Endothelial cell (in vitro differentiated cells): Measurements from ENCODE around the gene ARHGAP32. TPM values are rescaled to one million over a fixed set of nuclear protein-coding genes. Genes with fewer than 3 reads are reported as not detected.

Experiments used
- DNase-seq: peaks from one replicate; pipeline ENCODE4 v3.0.0; 2021; ENCODE audit warnings: low spot score
- H3K27ac Mint-ChIP-seq: one replicate; pipeline ENCODE4 v1.8.0; 2021; ENCODE audit warnings: mixed read lengths, inconsistent platforms; ENCODE audit not compliant: unreplicated experiment
- H3K27me3 Mint-ChIP-seq: one replicate; pipeline ENCODE4 v1.8.0; 2021; ENCODE audit warnings: mild to moderate bottlenecking, moderate library complexity, mixed read lengths, inconsistent platforms; ENCODE audit not compliant: unreplicated experiment
- H3K36me3 Mint-ChIP-seq: one replicate; pipeline ENCODE4 v1.8.0; 2021; ENCODE audit warnings: mild to moderate bottlenecking, low read depth, mixed read lengths, inconsistent platforms; ENCODE audit not compliant: unreplicated experiment
- H3K4me1 Mint-ChIP-seq: one replicate; pipeline ENCODE4 v1.8.0; 2021; ENCODE audit warnings: mild to moderate bottlenecking, mixed read lengths, inconsistent platforms; ENCODE audit not compliant: unreplicated experiment
- H3K4me3 Mint-ChIP-seq: one replicate; pipeline ENCODE4 v1.8.0; 2021; ENCODE audit warnings: mild to moderate bottlenecking, mixed read lengths, inconsistent platforms; ENCODE audit not compliant: unreplicated experiment
- H3K9me3 Mint-ChIP-seq: one replicate; pipeline ENCODE4 v1.8.0; 2021; ENCODE audit warnings: mixed read lengths, inconsistent platforms; ENCODE audit not compliant: unreplicated experiment
- total RNA-seq: library from RNA; stranded (reverse); fragmentation: NEBNext Ultra II Directional; extraction: Animal tissue kit (Norgen Biotek cat#: 25700); gene quantifications from one replicate; pipeline ENCODE4 v1.2.1, GENCODE V29; 2021; ENCODE audit not compliant: unreplicated experiment
- TF ChIP-seq, protein P1 (sequence below): fragments of 200-600 bp; sonication (generic); IDR thresholded peaks from one replicate; pipeline ENCODE4 v1.5.0; 2021; ENCODE audit warnings: antibody characterized with exemption; ENCODE audit not compliant: unreplicated experiment

The ARHGAP32 gene
- total RNA-seq, 1 donor from 2014 or later: 14.5 TPM

DNA sequence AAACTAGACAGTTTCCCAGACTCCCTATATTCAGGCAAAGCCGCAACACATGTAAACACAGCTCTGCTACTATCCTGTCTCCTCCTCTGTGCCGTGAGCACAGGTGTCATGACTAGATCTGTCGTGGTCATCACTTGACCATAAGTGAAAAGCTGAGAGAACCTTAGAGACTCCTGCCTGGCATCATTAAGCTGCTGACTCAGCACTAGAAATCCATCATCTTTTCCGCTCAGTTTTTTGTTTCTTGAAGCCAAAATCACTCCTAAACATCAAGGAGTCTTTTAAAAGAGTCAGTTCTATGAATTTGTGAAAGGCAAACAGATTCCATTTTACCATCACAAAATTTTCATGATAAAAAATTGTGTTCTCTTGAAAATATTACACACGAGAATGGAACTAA, 147.0 kb downstream of the ARHGAP32 start:
- H3K27ac Mint-ChIP-seq: no peak overlapping the region
- TF ChIP-seq, protein P1, sequence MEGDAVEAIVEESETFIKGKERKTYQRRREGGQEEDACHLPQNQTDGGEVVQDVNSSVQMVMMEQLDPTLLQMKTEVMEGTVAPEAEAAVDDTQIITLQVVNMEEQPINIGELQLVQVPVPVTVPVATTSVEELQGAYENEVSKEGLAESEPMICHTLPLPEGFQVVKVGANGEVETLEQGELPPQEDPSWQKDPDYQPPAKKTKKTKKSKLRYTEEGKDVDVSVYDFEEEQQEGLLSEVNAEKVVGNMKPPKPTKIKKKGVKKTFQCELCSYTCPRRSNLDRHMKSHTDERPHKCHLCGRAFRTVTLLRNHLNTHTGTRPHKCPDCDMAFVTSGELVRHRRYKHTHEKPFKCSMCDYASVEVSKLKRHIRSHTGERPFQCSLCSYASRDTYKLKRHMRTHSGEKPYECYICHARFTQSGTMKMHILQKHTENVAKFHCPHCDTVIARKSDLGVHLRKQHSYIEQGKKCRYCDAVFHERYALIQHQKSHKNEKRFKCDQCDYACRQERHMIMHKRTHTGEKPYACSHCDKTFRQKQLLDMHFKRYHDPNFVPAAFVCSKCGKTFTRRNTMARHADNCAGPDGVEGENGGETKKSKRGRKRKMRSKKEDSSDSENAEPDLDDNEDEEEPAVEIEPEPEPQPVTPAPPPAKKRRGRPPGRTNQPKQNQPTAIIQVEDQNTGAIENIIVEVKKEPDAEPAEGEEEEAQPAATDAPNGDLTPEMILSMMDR: no peak
- H3K4me3 Mint-ChIP-seq: no peak overlapping the region
- H3K27me3 Mint-ChIP-seq: peaks cover 1% of the 10 kb centered on the region
- DNase-seq: no peak
- H3K36me3 Mint-ChIP-seq: no peaks in the 10 kb centered on the region
- H3K9me3 Mint-ChIP-seq: no peaks in the 10 kb centered on the region
- H3K4me1 Mint-ChIP-seq: peaks cover 19% of the 10 kb centered on the region

GRCh38 chr11:129042503-129042902, 149.6 kb downstream of the ARHGAP32 start:
- no peak for DNase-seq
- Mint-ChIP-seq H3K27ac (no peak overlapping the region), H3K36me3 (peaks cover 6% of the 10 kb centered on the region), H3K9me3 (no peaks in the 10 kb centered on the region), H3K27me3 (no peaks in the 10 kb centered on the region), H3K4me1 (peaks cover 4% of the 10 kb centered on the region), H3K4me3 (no peak overlapping the region)
- TF ChIP-seq, protein P1: no peak

- TF ChIP-seq, protein P1: no peak
- Mint-ChIP-seq H3K36me3 (peaks cover 6% of the 10 kb centered on the region), H3K4me3 (no peak overlapping the region), H3K27me3 (no peaks in the 10 kb centered on the region), H3K27ac (no peak overlapping the region), H3K9me3 (no peaks in the 10 kb centered on the region), H3K4me1 (no peaks in the 10 kb centered on the region)
- DNase-seq: no peak
Observed at GRCh38 chr11:129041611-129042018, 150.5 kb downstream of the ARHGAP32 start.

DNA sequence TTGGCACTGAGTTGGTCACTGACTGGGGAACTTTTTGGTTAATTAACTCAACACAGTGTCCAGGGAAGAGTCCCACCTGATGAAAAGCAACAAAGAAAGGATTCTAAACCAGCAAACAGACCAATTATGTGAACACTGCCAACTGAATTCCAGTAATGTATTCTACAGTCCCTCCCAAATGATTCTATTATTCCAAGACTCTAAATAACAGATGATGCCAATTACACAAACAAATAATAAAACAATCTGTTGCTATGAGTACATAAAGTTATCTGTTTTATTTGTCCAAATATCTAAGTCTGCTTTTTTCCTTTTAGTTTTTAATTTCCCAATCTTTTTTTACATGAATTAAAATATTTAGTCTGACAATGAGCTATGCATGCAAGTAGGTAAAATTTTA, 151.2 kb downstream of the ARHGAP32 start:
- H3K4me1 Mint-ChIP-seq: no peaks in the 10 kb centered on the region

DNA sequence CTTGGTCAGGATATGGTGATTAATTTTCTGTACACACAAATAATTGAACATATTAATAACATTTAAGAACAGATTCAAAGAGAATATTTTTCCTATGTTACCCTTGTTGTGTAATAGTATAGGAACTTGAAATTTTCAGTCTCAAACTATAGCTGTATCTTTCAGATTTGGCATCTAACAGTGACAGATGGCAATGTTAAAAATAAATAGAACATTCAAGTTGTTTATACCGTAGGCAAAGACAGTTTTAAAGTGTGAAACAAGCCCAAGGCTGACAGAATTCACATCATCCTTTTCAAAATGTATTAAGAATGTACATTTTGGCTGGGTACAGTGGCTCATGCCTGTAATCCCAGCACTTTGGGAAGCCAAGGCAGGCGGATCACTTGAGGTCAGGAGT, 156.9 kb downstream of the ARHGAP32 start:
- TF ChIP-seq, protein P1: no peak

More for the DNA sequence above, 151.2 kb downstream of the ARHGAP32 start:
- no peaks in the 10 kb centered on the region for H3K9me3 Mint-ChIP-seq
- TF ChIP-seq, protein P1: no peak
- peaks cover 6% of the 10 kb centered on the region for H3K36me3 Mint-ChIP-seq
- no peak overlapping the region for H3K4me3 Mint-ChIP-seq
- no peaks in the 10 kb centered on the region for H3K27me3 Mint-ChIP-seq
- no peak overlapping the region for H3K27ac Mint-ChIP-seq
- no peak for DNase-seq

More for the DNA sequence above, 156.9 kb downstream of the ARHGAP32 start:
- DNase-seq: no peak
- Mint-ChIP-seq H3K4me1 (no peaks in the 10 kb centered on the region), H3K27me3 (no peaks in the 10 kb centered on the region), H3K36me3 (peaks cover 12% of the 10 kb centered on the region), H3K27ac (no peak overlapping the region), H3K9me3 (no peaks in the 10 kb centered on the region), H3K4me3 (no peak overlapping the region)
